HepG2 (cell line): ENCODE measurements around the gene ROBO3.

Source experiments
- ZIK1 ChIP-seq: sonication (generic); formaldehyde crosslinking; IDR thresholded peaks from 2 replicates; pipeline ENCODE4 v1.5.0; 2020; ENCODE audit warnings: mild to moderate bottlenecking, low read depth, missing genetic modification reagents, borderline replicate concordance
- ZNF678 ChIP-seq: sonication (generic); formaldehyde crosslinking; IDR thresholded peaks from 2 replicates; pipeline ENCODE4 v1.4.0; 2020; ENCODE audit warnings: mild to moderate bottlenecking, missing genetic modification reagents
- TF ChIP-seq, protein P1 (sequence below): IDR thresholded peaks from 2 replicates; pipeline ENCODE4 v1.6.1; 2012; ENCODE audit warnings: low read depth, low read length, improper control_type of control experiment

GRCh38 chr11:124891373-124891861 lies 26.2 kb downstream of the ROBO3 start:
- no peak for TF ChIP-seq ZIK1 (CRISPR knock-in tag)
- TF ChIP-seq, protein P1, sequence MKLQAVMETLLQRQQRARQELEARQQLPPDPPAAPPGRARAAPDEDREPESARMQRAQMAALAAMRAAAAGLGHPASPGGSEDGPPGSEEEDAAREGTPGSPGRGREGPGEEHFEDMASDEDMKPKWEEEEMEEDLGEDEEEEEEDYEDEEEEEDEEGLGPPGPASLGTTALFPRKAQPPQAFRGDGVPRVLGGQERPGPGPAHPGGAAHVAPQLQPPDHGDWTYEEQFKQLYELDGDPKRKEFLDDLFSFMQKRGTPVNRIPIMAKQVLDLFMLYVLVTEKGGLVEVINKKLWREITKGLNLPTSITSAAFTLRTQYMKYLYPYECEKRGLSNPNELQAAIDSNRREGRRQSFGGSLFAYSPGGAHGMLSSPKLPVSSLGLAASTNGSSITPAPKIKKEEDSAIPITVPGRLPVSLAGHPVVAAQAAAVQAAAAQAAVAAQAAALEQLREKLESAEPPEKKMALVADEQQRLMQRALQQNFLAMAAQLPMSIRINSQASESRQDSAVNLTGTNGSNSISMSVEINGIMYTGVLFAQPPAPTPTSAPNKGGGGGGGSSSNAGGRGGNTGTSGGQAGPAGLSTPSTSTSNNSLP: no peak
- TF ChIP-seq ZNF678 (CRISPR knock-in tag): no peak
